Astrocyte (in vitro differentiated cells and primary cell): ENCODE data around the gene IL1R2. TPM values are rescaled to one million over a fixed set of nuclear protein-coding genes. Genes with fewer than 3 reads are reported as not detected.

Source experiments
- DNase-seq: peaks from one replicate; pipeline ENCODE4 v3.0.0-alpha.2; 2010; ENCODE audit warnings: low read depth
- FAIRE-seq: peaks from 2 replicates; lab custom pipeline; 2011; peaks lifted over from hg19 to GRCh38; lab: Jason Lieb, UNC
- H2AFZ ChIP-seq: 2 replicates; pipeline ENCODE4 v1.6.0; 2012; ENCODE audit warnings: low read depth, low read length, inconsistent platforms
- H3K27ac ChIP-seq: 2 replicates; pipeline ENCODE4 v1.5.1; 2011; ENCODE audit warnings: low read depth, low read length, inconsistent platforms
- H3K27me3 ChIP-seq: 2 replicates; pipeline ENCODE4 v1.6.0; 2011; ENCODE audit warnings: low read length, inconsistent platforms; ENCODE audit not compliant: insufficient read depth
- H3K36me3 ChIP-seq: 2 replicates; pipeline ENCODE4 v1.5.1; 2011; ENCODE audit warnings: low read length, inconsistent platforms; ENCODE audit not compliant: insufficient read depth
- H3K4me1 ChIP-seq: 2 replicates; pipeline ENCODE4 v1.5.1; 2011; ENCODE audit warnings: low read length, inconsistent platforms; ENCODE audit not compliant: insufficient read depth
- H3K4me2 ChIP-seq: 2 replicates; pipeline ENCODE4 v1.6.0; 2012; ENCODE audit warnings: low read length, inconsistent platforms
- H3K4me3 ChIP-seq: 2 replicates; pipeline ENCODE4 v1.5.1; 2011; ENCODE audit warnings: low read depth, mild to moderate bottlenecking, low read length, inconsistent platforms; ENCODE audit not compliant: insufficient read depth
- H3K79me2 ChIP-seq: 2 replicates; pipeline ENCODE4 v1.6.0; 2012; ENCODE audit warnings: mild to moderate bottlenecking, low read length, inconsistent platforms; ENCODE audit not compliant: insufficient read depth
- H3K9ac ChIP-seq: 2 replicates; pipeline ENCODE4 v1.6.0; 2012; ENCODE audit warnings: mild to moderate bottlenecking, low read length, inconsistent platforms
- H3K9me3 ChIP-seq: 2 replicates; pipeline ENCODE4 v1.5.1; 2012; ENCODE audit warnings: low read depth, mild to moderate bottlenecking, low read length, inconsistent platforms; ENCODE audit not compliant: insufficient read depth
- H4K20me1 ChIP-seq: 2 replicates; pipeline ENCODE4 v1.6.0; 2012; ENCODE audit warnings: low read length, inconsistent platforms; ENCODE audit not compliant: insufficient read depth
- H3K27ac Mint-ChIP-seq: one replicate; pipeline ENCODE4 v1.8.0; 2021; ENCODE audit warnings: mild to moderate bottlenecking, mixed read lengths; ENCODE audit not compliant: unreplicated experiment
- H3K27me3 Mint-ChIP-seq: one replicate; pipeline ENCODE4 v1.8.0; 2021; ENCODE audit warnings: low read depth, mixed read lengths; ENCODE audit not compliant: unreplicated experiment
- H3K36me3 Mint-ChIP-seq: one replicate; pipeline ENCODE4 v1.8.0; 2021; ENCODE audit warnings: low read depth, mixed read lengths; ENCODE audit not compliant: unreplicated experiment
- H3K4me1 Mint-ChIP-seq: one replicate; pipeline ENCODE4 v1.8.0; 2021; ENCODE audit warnings: low read depth, mixed read lengths; ENCODE audit not compliant: unreplicated experiment
- H3K4me3 Mint-ChIP-seq: one replicate; pipeline ENCODE4 v1.8.0; 2021; ENCODE audit warnings: mild to moderate bottlenecking, moderate library complexity, mixed read lengths; ENCODE audit not compliant: unreplicated experiment
- H3K9me3 Mint-ChIP-seq: one replicate; pipeline ENCODE4 v1.8.0; 2021; ENCODE audit warnings: mild to moderate bottlenecking, mixed read lengths; ENCODE audit not compliant: unreplicated experiment
- CTCF ChIP-seq: IDR thresholded peaks from 2 replicates; pipeline ENCODE4 v1.5.1; 2011; ENCODE audit warnings: low read depth, mild to moderate bottlenecking, inconsistent platforms, low read length, moderate library complexity; ENCODE audit not compliant: insufficient read depth
- EZH2 ChIP-seq: IDR thresholded peaks from 2 replicates; pipeline ENCODE4 v1.6.1; 2012; ENCODE audit warnings: mild to moderate bottlenecking, low read length, inconsistent platforms; ENCODE audit not compliant: insufficient read depth
- total RNA-seq: library from RNA; stranded (reverse); gene quantifications from 2 replicates; pipeline ENCODE4 v1.2.1, GENCODE V29; 2021

IL1R2 gene
- total RNA-seq, 1 donor from 2014 or later = 0.34 TPM

DNA sequence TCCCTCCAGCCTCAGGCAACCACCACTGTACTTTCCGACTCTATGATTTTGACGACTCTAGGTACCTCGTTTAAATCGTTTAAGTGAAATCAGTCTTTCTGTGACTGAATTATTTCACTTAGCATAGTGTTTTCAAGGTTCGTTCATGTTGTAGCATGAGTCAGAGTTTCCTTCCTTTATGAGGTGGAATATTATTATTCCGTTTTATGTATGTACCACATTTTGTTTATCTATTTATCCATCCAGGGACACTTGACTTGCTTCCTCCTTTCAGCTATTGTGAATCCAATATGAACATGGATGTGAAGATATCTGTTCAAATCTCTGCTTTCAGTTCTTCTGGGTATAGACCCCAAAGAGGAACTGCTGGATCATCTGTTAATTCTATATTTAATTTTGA, 19.1 kb downstream of the IL1R2 start:
- no peak overlapping the region for H3K27ac ChIP-seq
- no peak for FAIRE-seq
- H3K27me3 ChIP-seq = no peaks in the 10 kb centered on the region
- no peak overlapping the region for H2AFZ ChIP-seq
- H3K36me3 ChIP-seq = no peaks in the 10 kb centered on the region
- H3K36me3 Mint-ChIP-seq = no peaks in the 10 kb centered on the region
- no peak overlapping the region for H3K9ac ChIP-seq
- no peaks in the 10 kb centered on the region for H3K9me3 ChIP-seq
- H3K4me3 Mint-ChIP-seq = no peak overlapping the region
- TF ChIP-seq CTCF (no peak), EZH2 (no peak)
- H3K4me3 ChIP-seq = no peak overlapping the region
- H3K9me3 Mint-ChIP-seq = no peaks in the 10 kb centered on the region
- peaks cover 6% of the 10 kb centered on the region for H3K27me3 Mint-ChIP-seq
- DNase-seq = no peak
- H3K4me1 Mint-ChIP-seq = peaks cover 4% of the 10 kb centered on the region
- no peaks in the 10 kb centered on the region for H3K79me2 ChIP-seq
- no peak overlapping the region for H3K27ac Mint-ChIP-seq
- no peaks in the 10 kb centered on the region for H3K4me1 ChIP-seq
- no peaks in the 10 kb centered on the region for H4K20me1 ChIP-seq
- H3K4me2 ChIP-seq = no peak overlapping the region

DNA sequence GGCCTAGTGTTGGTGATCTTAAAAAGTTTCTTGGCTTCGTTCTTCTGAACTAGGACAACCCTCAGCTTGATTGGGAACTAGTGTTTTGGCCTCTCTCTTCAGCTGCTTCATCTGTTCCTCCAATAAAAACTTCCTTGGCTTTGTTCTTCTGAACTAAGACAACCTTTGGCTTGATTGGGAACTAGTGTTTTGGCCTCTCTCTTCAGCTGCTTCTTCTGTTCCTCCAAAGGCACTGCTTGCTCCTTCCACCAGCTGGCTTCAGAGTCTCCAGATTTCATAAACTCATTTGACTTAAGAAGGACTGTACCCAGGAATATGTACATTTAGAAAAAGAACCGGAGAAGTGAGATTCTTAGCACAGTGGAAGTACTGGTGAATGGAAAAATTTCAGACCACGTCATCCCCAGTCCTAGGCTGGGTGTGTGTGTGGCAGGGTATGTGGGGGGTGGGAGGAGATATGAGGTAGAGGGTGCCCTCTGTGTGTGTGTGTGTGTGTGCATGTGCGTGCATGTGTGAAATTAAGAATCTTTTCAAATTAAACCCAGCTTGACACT, 20.4 kb downstream of the IL1R2 start:
- no peaks in the 10 kb centered on the region for H3K9me3 ChIP-seq
- no peaks in the 10 kb centered on the region for H3K79me2 ChIP-seq
- DNase-seq = no peak
- H3K27ac Mint-ChIP-seq = no peak overlapping the region
- H3K27ac ChIP-seq = no peak overlapping the region
- H3K4me3 Mint-ChIP-seq = no peak overlapping the region
- no peak overlapping the region for H3K4me3 ChIP-seq
- no peaks in the 10 kb centered on the region for H3K9me3 Mint-ChIP-seq
- no peaks in the 10 kb centered on the region for H3K4me1 Mint-ChIP-seq
- H3K4me1 ChIP-seq = no peaks in the 10 kb centered on the region
- TF ChIP-seq CTCF (no peak), EZH2 (no peak)
- peaks cover 4% of the 10 kb centered on the region for H3K27me3 Mint-ChIP-seq
- H3K36me3 ChIP-seq = no peaks in the 10 kb centered on the region
- no peaks in the 10 kb centered on the region for H3K36me3 Mint-ChIP-seq
- H3K4me2 ChIP-seq = no peak overlapping the region
- H3K9ac ChIP-seq = no peak overlapping the region
- no peaks in the 10 kb centered on the region for H3K27me3 ChIP-seq
- no peak overlapping the region for H2AFZ ChIP-seq
- H4K20me1 ChIP-seq = no peaks in the 10 kb centered on the region
- no peak for FAIRE-seq

GRCh38 chr2:102013206-102014040, 21.7 kb downstream of the IL1R2 start:
- H3K36me3 Mint-ChIP-seq = no peaks in the 10 kb centered on the region
- no peak overlapping the region for H3K27ac ChIP-seq
- DNase-seq (no peak), FAIRE-seq (no peak)
- no peaks in the 10 kb centered on the region for H3K79me2 ChIP-seq
- no peak overlapping the region for H2AFZ ChIP-seq
- H4K20me1 ChIP-seq = no peaks in the 10 kb centered on the region
- no peak overlapping the region for H3K4me3 Mint-ChIP-seq
- TF ChIP-seq EZH2 (no peak), CTCF (no peak)
- H3K27me3 Mint-ChIP-seq = no peaks in the 10 kb centered on the region
- H3K9me3 ChIP-seq = no peaks in the 10 kb centered on the region
- no peak overlapping the region for H3K9ac ChIP-seq
- no peak overlapping the region for H3K27ac Mint-ChIP-seq
- no peaks in the 10 kb centered on the region for H3K27me3 ChIP-seq
- H3K4me3 ChIP-seq = no peak overlapping the region
- no peak overlapping the region for H3K4me2 ChIP-seq
- H3K4me1 Mint-ChIP-seq = no peaks in the 10 kb centered on the region
- no peaks in the 10 kb centered on the region for H3K9me3 Mint-ChIP-seq
- no peaks in the 10 kb centered on the region for H3K4me1 ChIP-seq
- H3K36me3 ChIP-seq = no peaks in the 10 kb centered on the region
